ENCODE measurements around the gene AMOT.

DNA sequence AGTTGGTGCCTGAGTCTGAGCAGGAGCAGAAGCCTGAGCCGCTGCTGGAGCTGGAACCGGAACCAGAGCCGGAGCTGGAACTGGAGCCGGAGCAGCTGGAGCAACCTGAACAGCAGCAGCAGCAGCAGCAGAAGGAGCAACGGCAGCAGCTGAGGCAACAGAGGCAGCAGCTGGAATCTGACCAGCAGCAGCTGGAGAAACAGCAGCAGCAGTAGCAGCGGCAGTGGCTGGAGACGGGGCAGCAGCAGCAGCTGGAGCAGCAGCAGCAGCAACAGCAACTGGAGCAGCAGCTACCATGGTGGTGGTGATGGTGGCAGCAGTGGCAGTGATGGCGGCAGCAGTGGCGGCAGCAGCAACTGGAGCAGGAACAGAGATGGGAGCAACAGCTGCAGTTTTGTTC is 61.5 kb downstream of the AMOT start:
- TF ChIP-seq POLR2A (IDR thresholded peaks at IDR 0.05; ENCODE audit: low read depth, low read length) (no peak), POLR2AphosphoS5 (IDR thresholded peaks at IDR 0.05; ENCODE audit: low read depth, low read length) (no peak), TAF1 (IDR thresholded peaks at IDR 0.05; ENCODE audit: borderline replicate concordance, low read depth, low read length) (no peak)
